UCSD-AML1 (cell line): ENCODE measurements around the gene MSI2.
A peak's percentile ranks its signal among the peaks of the same experiment; 100 is the strongest.

Experiments
- DNase-seq: peaks from one replicate; lab custom pipeline; 2025; ENCODE audit not compliant: unreplicated experiment; lab: John Stamatoyannopoulos, UW

The MSI2 gene

GRCh38 chr17:57451643-57452042, 195.3 kb downstream of the MSI2 start:
- no peak for DNase-seq

GRCh38 chr17:57453841-57454425, 197.6 kb downstream of the MSI2 start:
- no peak for DNase-seq

- DNase-seq: no peak
These were observed 198.4 kb downstream of the MSI2 start for GRCh38 chr17:57454729-57455062.

- DNase-seq: peak; percentile 48
These were observed 199.0 kb downstream of the MSI2 start for GRCh38 chr17:57455063-57455914.

GRCh38 chr17:57456622-57457021, 200.3 kb downstream of the MSI2 start:
- no peak for DNase-seq

GRCh38 chr17:57457188-57457587, 200.9 kb downstream of the MSI2 start:
- no peak for DNase-seq

GRCh38 chr17:57458718-57459285, 202.5 kb downstream of the MSI2 start:
- DNase-seq: no peak

GRCh38 chr17:57459286-57459915, 203.1 kb downstream of the MSI2 start:
- no peak for DNase-seq

GRCh38 chr17:57461082-57461481, 204.8 kb downstream of the MSI2 start:
- DNase-seq: no peak

GRCh38 chr17:57462007-57462579, 205.8 kb downstream of the MSI2 start:
- no peak for DNase-seq

- no peak for DNase-seq
These were observed 207.0 kb downstream of the MSI2 start for GRCh38 chr17:57463103-57463885.

GRCh38 chr17:57464191-57464864, 208.0 kb downstream of the MSI2 start:
- DNase-seq: no peak

GRCh38 chr17:57465610-57466009, 209.3 kb downstream of the MSI2 start:
- DNase-seq: no peak

GRCh38 chr17:57466017-57466471, 209.7 kb downstream of the MSI2 start:
- DNase-seq: no peak

GRCh38 chr17:57466521-57466920, 210.2 kb downstream of the MSI2 start:
- no peak for DNase-seq

GRCh38 chr17:57467226-57467625, 210.9 kb downstream of the MSI2 start:
- no peak for DNase-seq

- no peak for DNase-seq
These were observed 211.5 kb downstream of the MSI2 start for GRCh38 chr17:57467801-57468200.

- DNase-seq: no peak
These were observed 212.8 kb downstream of the MSI2 start for GRCh38 chr17:57468932-57469775.

GRCh38 chr17:57470906-57471305, 214.6 kb downstream of the MSI2 start:
- DNase-seq: no peak
